Activated B cell treated with CpG ODN at 0.5 μM for 24 hours (primary cell): ENCODE data around the gene ZNF341. TPM values are rescaled to one million over a fixed set of nuclear protein-coding genes. Genes with fewer than 3 reads are reported as not detected.

Experiments used
- ATAC-seq: fragments of 200-7000 bp; cut with Tn5 transposase; one replicate; pipeline ENCODE4 v1.10.0; 2021; ENCODE audit warnings: low read depth, mild to moderate bottlenecking, moderate library complexity
- CTCF ChIA-PET: fragments of 350-600 bp; sonication (Branson Sonifier 250); formaldehyde crosslinking; loops from one replicate; lab custom pipeline; 2021; ENCODE audit warnings: antibody characterized with exemption; lab: Charles Lee
- POLR2A ChIA-PET: fragments of 350-600 bp; sonication (Branson Sonifier 250); formaldehyde crosslinking; loops from one replicate; lab custom pipeline; 2021; ENCODE audit warnings: antibody characterized with exemption; lab: Charles Lee
- DNase-seq: peaks from one replicate; pipeline ENCODE4 v3.0.0; 2022
- H3K27ac Mint-ChIP-seq: one replicate; pipeline ENCODE4 v1.8.0; 2020; ENCODE audit warnings: mixed read lengths
- H3K27me3 Mint-ChIP-seq: one replicate; pipeline ENCODE4 v1.8.0; 2021; ENCODE audit warnings: mixed read lengths
- H3K36me3 Mint-ChIP-seq: one replicate; pipeline ENCODE4 v1.8.0; 2021; ENCODE audit warnings: low read depth, mixed read lengths
- H3K4me1 Mint-ChIP-seq: one replicate; pipeline ENCODE4 v1.8.0; 2021; ENCODE audit warnings: mixed read lengths
- H3K4me3 Mint-ChIP-seq: one replicate; pipeline ENCODE4 v1.8.0; 2020; ENCODE audit warnings: mild to moderate bottlenecking, mixed read lengths
- H3K9me3 Mint-ChIP-seq: one replicate; pipeline ENCODE4 v1.8.0; 2020; ENCODE audit warnings: mixed read lengths
- intact Hi-C: fragments of 100-400 bp; cut with micrococcal nuclease; formaldehyde crosslinking; loops from one replicate; pipeline ENCODE4 v1.15.1; 2024
- total RNA-seq: library from RNA; stranded (reverse); gene quantifications from 2 replicates; pipeline ENCODE4 v1.2.3, GENCODE V29; 2022
- TF ChIP-seq, protein P1 (sequence below): fragments of 200-600 bp; IDR thresholded peaks from one replicate; pipeline ENCODE4 v1.8.0; 2022; ENCODE audit warnings: antibody characterized with exemption, mild to moderate bottlenecking

The ZNF341 gene
- total RNA-seq, 1 donor from 2014 or later = 10.1 TPM

- no peak for ATAC-seq
- Mint-ChIP-seq H3K9me3 (no peaks in the 10 kb centered on the region), H3K36me3 (peaks cover 65% of the 10 kb centered on the region), H3K27ac (no peak overlapping the region), H3K4me3 (no peak overlapping the region), H3K27me3 (no peaks in the 10 kb centered on the region), H3K4me1 (peaks cover 89% of the 10 kb centered on the region)
- intact Hi-C loops = no loop called here
- TF ChIP-seq, protein P1, sequence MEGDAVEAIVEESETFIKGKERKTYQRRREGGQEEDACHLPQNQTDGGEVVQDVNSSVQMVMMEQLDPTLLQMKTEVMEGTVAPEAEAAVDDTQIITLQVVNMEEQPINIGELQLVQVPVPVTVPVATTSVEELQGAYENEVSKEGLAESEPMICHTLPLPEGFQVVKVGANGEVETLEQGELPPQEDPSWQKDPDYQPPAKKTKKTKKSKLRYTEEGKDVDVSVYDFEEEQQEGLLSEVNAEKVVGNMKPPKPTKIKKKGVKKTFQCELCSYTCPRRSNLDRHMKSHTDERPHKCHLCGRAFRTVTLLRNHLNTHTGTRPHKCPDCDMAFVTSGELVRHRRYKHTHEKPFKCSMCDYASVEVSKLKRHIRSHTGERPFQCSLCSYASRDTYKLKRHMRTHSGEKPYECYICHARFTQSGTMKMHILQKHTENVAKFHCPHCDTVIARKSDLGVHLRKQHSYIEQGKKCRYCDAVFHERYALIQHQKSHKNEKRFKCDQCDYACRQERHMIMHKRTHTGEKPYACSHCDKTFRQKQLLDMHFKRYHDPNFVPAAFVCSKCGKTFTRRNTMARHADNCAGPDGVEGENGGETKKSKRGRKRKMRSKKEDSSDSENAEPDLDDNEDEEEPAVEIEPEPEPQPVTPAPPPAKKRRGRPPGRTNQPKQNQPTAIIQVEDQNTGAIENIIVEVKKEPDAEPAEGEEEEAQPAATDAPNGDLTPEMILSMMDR = no peak
- ChIA-PET POLR2A (interaction anchor here (1.3 kb wide), 1 partner anchor 37 kb away, joined by 3 read pairs; no protein-coding TSS in a partner anchor), CTCF (no interaction called here)
- DNase-seq = no peak
Measured at GRCh38 chr20:33815671-33816070, 83.9 kb downstream of the ZNF341 start.

- no peak for ATAC-seq
- Mint-ChIP-seq H3K27ac (no peak overlapping the region), H3K4me3 (no peak overlapping the region), H3K9me3 (no peaks in the 10 kb centered on the region), H3K36me3 (peaks cover 62% of the 10 kb centered on the region), H3K27me3 (no peaks in the 10 kb centered on the region), H3K4me1 (peaks cover 86% of the 10 kb centered on the region)
- DNase-seq = no peak
- ChIA-PET POLR2A (interaction anchor here (1.3 kb wide), 1 partner anchor 37 kb away, joined by 3 read pairs; no protein-coding TSS in a partner anchor), CTCF (no interaction called here)
- intact Hi-C loops = no loop called here
- TF ChIP-seq, protein P1 = no peak
Measured at GRCh38 chr20:33816191-33816590, 84.4 kb downstream of the ZNF341 start.

DNA sequence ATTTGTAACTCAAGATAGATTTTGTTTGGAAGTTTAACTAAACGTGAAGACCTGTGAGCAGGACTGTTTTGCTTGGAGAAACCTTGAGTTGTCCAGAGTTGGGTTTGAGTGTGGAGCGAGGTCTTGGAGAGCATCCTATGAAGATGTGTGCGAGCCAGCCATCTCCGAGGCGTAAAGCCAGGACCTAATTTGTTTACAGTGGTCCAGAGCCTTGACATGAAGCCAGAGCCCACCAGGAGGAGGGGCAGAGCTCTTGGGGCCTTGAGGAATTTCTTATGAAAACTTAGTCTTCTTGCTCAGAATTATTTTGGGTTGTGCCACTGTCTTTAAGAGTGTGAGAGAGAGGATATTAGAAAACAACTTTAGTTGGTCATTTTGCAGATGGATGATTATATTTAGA, 85.6 kb downstream of the ZNF341 start:
- DNase-seq (no peak), ATAC-seq (no peak)
- Mint-ChIP-seq H3K27me3 (no peaks in the 10 kb centered on the region), H3K4me1 (peaks cover 90% of the 10 kb centered on the region), H3K4me3 (peak overlapping the region; percentile 2), H3K9me3 (no peaks in the 10 kb centered on the region), H3K27ac (no peak overlapping the region), H3K36me3 (peaks cover 59% of the 10 kb centered on the region)
- ChIA-PET POLR2A (no interaction called here), CTCF (interaction anchor here (0.5 to 0.9 kb wide), 2 partner anchors 46 to 363 kb away, joined by 3 read pairs; no protein-coding TSS in a partner anchor)
- TF ChIP-seq, protein P1 = no peak
- intact Hi-C loops = no loop called here

DNA sequence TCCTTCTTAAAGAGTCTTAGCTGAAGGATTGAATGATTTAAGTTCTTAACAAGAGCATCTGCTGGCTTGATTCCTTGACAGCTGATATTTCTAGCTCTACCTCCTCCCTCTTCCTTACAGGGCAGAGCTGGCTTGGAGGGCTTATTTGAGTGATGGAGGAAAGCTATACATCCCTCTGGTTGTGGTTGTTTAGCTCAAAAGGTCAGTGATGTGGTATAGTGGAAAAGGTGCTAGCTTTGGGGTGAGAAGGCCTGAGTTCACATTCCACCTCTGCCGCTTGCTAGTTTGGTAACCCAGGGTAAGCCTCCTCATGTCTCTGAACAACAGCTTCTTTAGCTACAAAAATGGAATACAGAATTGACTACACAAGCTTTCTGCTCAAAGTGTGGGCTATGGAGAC, 87.7 kb downstream of the ZNF341 start:
- intact Hi-C loops = no loop called here
- Mint-ChIP-seq H3K36me3 (peaks cover 57% of the 10 kb centered on the region), H3K27ac (peak overlapping the region; percentile 50), H3K9me3 (no peaks in the 10 kb centered on the region), H3K4me1 (peaks cover 82% of the 10 kb centered on the region), H3K4me3 (peak overlapping the region; percentile 41), H3K27me3 (no peaks in the 10 kb centered on the region)
- TF ChIP-seq, protein P1 = no peak
- ChIA-PET POLR2A (interaction anchor here (1.7 to 2.0 kb wide), 2 partner anchors 8 to 41 kb away, joined by 5 to 10 read pairs; partner anchors contain the start of gene CHMP4B), CTCF (no interaction called here)
- DNase-seq (no peak), ATAC-seq (no peak)

DNA sequence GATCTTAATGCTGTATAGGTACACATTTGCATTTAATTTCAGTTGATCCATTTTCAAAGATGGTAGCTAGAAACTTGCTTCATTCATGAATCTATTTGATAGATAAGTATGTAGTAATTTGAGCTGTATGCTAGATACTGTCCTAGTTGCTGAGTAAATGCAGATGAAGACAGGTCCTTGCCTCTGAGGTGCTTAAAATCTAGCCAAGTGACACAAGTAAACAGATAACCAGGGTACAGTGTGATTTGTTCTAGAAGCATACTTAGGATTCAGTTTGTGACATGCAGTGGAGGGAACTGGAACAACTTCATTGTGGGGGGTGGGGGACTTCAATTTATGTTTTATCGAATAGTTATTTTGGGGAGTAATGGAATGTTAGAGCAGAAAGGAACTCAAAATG, 88.6 kb downstream of the ZNF341 start:
- intact Hi-C loops = no loop called here
- no peak overlapping the region for H3K4me3 Mint-ChIP-seq
- H3K4me1 Mint-ChIP-seq = peaks cover 82% of the 10 kb centered on the region
- no peaks in the 10 kb centered on the region for H3K27me3 Mint-ChIP-seq
- ChIA-PET CTCF (interaction anchor here (0.8 kb wide), 1 partner anchor 8 kb away, joined by 3 read pairs; no protein-coding TSS in a partner anchor), POLR2A (interaction anchor here (0.6 to 2.0 kb wide), 3 partner anchors 9 to 292 kb away, joined by 3 to 10 read pairs (median 9); partner anchors contain the start of genes CHMP4B and EIF2S2)
- no peaks in the 10 kb centered on the region for H3K9me3 Mint-ChIP-seq
- no peak for ATAC-seq
- TF ChIP-seq, protein P1 = no peak
- peak overlapping the region; percentile 41 for H3K27ac Mint-ChIP-seq
- DNase-seq = no peak
- peaks cover 59% of the 10 kb centered on the region for H3K36me3 Mint-ChIP-seq
